ENCODE measurements around the gene PCA3.

DNA sequence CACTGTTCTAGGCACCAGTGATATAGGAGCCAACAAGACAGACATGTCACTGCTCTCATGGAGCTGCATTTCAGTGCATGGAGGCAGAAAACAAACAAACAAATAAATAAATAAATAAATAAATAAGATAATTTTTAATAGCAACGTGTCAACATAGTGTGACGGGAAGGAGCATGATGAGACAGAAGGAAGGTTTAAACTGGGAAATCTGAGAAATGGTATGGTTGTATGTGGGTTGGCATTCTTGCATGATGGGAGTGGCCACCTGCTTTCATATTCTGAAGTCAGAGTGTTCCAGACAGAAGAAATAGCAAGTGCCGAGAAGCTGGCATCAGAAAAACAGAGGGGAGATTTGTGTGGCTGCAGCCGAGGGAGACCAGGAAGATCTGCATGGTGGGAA is at the start of gene PCA3:
- TF ChIP-seq, protein P1, sequence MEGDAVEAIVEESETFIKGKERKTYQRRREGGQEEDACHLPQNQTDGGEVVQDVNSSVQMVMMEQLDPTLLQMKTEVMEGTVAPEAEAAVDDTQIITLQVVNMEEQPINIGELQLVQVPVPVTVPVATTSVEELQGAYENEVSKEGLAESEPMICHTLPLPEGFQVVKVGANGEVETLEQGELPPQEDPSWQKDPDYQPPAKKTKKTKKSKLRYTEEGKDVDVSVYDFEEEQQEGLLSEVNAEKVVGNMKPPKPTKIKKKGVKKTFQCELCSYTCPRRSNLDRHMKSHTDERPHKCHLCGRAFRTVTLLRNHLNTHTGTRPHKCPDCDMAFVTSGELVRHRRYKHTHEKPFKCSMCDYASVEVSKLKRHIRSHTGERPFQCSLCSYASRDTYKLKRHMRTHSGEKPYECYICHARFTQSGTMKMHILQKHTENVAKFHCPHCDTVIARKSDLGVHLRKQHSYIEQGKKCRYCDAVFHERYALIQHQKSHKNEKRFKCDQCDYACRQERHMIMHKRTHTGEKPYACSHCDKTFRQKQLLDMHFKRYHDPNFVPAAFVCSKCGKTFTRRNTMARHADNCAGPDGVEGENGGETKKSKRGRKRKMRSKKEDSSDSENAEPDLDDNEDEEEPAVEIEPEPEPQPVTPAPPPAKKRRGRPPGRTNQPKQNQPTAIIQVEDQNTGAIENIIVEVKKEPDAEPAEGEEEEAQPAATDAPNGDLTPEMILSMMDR (IDR thresholded peaks at IDR 0.05 in 8 of 11, conservative IDR thresholded peaks at IDR 0.05 in 3 of 11), result no peak
- no peak for TF ChIP-seq POLR2A (IDR thresholded peaks at IDR 0.05)
